Effector CD4-positive, alpha-beta T cell (primary cell): ENCODE results near the gene MAGEA1. TPM values are rescaled to one million over a fixed set of nuclear protein-coding genes. Genes with fewer than 3 reads are reported as not detected.
"Not testable (repeated sequence)": the region's sequence is repeated elsewhere in the genome, so short reads cannot be mapped to it uniquely, and the experiment has no call there.

Experiments
- DNase-seq: peaks from one replicate; pipeline ENCODE4 v3.0.0-alpha.2; 2020
- total RNA-seq: gene quantifications from one replicate; lab custom pipeline; 2026; lab: John Stamatoyannopoulos, UW

The MAGEA1 gene
- total RNA-seq: not detected

GRCh38 chrX:153179131-153179530, at the start of gene MAGEA1:
Gene MAGEA1, plus strand, starts transcription at chrX:153179284. Its CDS starts 3,106 bp downstream, at chrX:153182390.
- no peak for DNase-seq

- not testable (repeated sequence) for DNase-seq
Measured at GRCh38 chrX:153132924-153133323, 46.2 kb upstream of the MAGEA1 start.

- not testable (repeated sequence) for DNase-seq
Measured at GRCh38 chrX:153139074-153139473, 40.0 kb upstream of the MAGEA1 start.

GRCh38 chrX:153146288-153146687, 32.8 kb upstream of the MAGEA1 start:
- not testable (repeated sequence) for DNase-seq

GRCh38 chrX:153153516-153153915, 25.6 kb upstream of the MAGEA1 start:
- DNase-seq: no peak

GRCh38 chrX:153157450-153157849, 21.6 kb upstream of the MAGEA1 start:
- DNase-seq: no peak

- DNase-seq: no peak
Measured at GRCh38 chrX:153158319-153158718, 20.8 kb upstream of the MAGEA1 start.

- DNase-seq: no peak
Measured at GRCh38 chrX:153161952-153162351, 17.1 kb upstream of the MAGEA1 start.

- no peak for DNase-seq
Measured at GRCh38 chrX:153164733-153165132, 14.4 kb upstream of the MAGEA1 start.

- not testable (repeated sequence) for DNase-seq
Measured at GRCh38 chrX:153168423-153168822, 10.7 kb upstream of the MAGEA1 start.

GRCh38 chrX:153181822-153182221, 2.7 kb downstream of the MAGEA1 start:
- no peak for DNase-seq

- DNase-seq: no peak
Measured at GRCh38 chrX:153184787-153185186, 5.7 kb downstream of the MAGEA1 start.

GRCh38 chrX:153190381-153190780, 11.3 kb downstream of the MAGEA1 start:
- DNase-seq: no peak

- no peak for DNase-seq
Measured at GRCh38 chrX:153200462-153200861, 21.4 kb downstream of the MAGEA1 start.

GRCh38 chrX:153206425-153207046, 27.5 kb downstream of the MAGEA1 start:
- DNase-seq: no peak

- no peak for DNase-seq
Measured at GRCh38 chrX:153209347-153209746, 30.3 kb downstream of the MAGEA1 start.

GRCh38 chrX:153214934-153215333, 35.9 kb downstream of the MAGEA1 start:
- no peak for DNase-seq

GRCh38 chrX:153216926-153217325, 37.8 kb downstream of the MAGEA1 start:
- DNase-seq: no peak

- no peak for DNase-seq
Measured at GRCh38 chrX:153225438-153226098, 46.5 kb downstream of the MAGEA1 start.

GRCh38 chrX:153226344-153227185, 47.5 kb downstream of the MAGEA1 start:
- DNase-seq: no peak
